Small intestine (tissue), 7 donors: ENCODE results near the gene DCAF17. TPM values are rescaled to one million over a fixed set of nuclear protein-coding genes. Genes with fewer than 3 reads are reported as not detected.

Experiments used
- DNase-seq, 2 donors: peaks; one replicate each; pipeline versions ENCODE4 v3.0.0 to v3.0.0-alpha.2; 2013
- FAIRE-seq: peaks from 2 replicates; lab custom pipeline; 2012; peaks lifted over from hg19 to GRCh38; lab: Jason Lieb, UNC
- H3K27ac ChIP-seq, 3 donors: one replicate each; pipeline ENCODE4 v1.5.1; 2013; ENCODE audit warnings: low read length in 2 of 3, mild to moderate bottlenecking in 2 of 3, control low read depth in 1 of 3, inconsistent platforms in 1 of 3, low read depth in 1 of 3, moderate library complexity in 1 of 3
- H3K27me3 ChIP-seq, 3 donors: one replicate each; pipeline ENCODE4 v1.6.1; 2013; ENCODE audit warnings: low read length in 3 of 3, inconsistent platforms in 1 of 3; ENCODE audit not compliant: control insufficient read depth in 3 of 3, insufficient read depth in 3 of 3
- H3K36me3 ChIP-seq, 3 donors: one replicate each; pipeline ENCODE4 v1.6.1; 2013; ENCODE audit warnings: low read length in 3 of 3, inconsistent platforms in 1 of 3, low read depth in 1 of 3, mild to moderate bottlenecking in 1 of 3, moderate library complexity in 1 of 3; ENCODE audit not compliant: control insufficient read depth in 3 of 3, insufficient read depth in 2 of 3
- H3K4me1 ChIP-seq, 3 donors: one replicate each; pipeline ENCODE4 v1.6.1; 2013; ENCODE audit warnings: low read length in 2 of 3, inconsistent platforms in 1 of 3, low read depth in 1 of 3, mild to moderate bottlenecking in 1 of 3, moderate library complexity in 1 of 3; ENCODE audit not compliant: control insufficient read depth in 3 of 3, insufficient read depth in 2 of 3
- H3K4me3 ChIP-seq, 3 donors: one replicate each; pipeline ENCODE4 v1.5.1; 2013; ENCODE audit warnings: low read length in 3 of 3, control low read depth in 1 of 3, inconsistent platforms in 1 of 3, low read depth in 1 of 3, mild to moderate bottlenecking in 1 of 3, moderate library complexity in 1 of 3
- H3K9me3 ChIP-seq, 2 donors: one replicate each; pipeline ENCODE4 v1.6.1; 2013; ENCODE audit warnings: low read depth in 1 of 2, low read length in 1 of 2; ENCODE audit not compliant: control insufficient read depth in 2 of 2, insufficient read depth in 1 of 2
- WGBS, 3 donors: extraction: QIAGEN DNeasy Blood & Tissue Kit; methylation state at CpG; one replicate each; pipeline ENCODE4 v1.1.7; 2013; 5-methylcytosine and 5-hydroxymethylcytosine counted together
- polyA plus RNA-seq, 4 donors: library from polyadenylated mRNA; stranded (reverse) in 3 of 4; unstranded in 1 of 4; fragments of 200-250 nt in 3 of 4; fragments of 120-200 nt in 1 of 4; gene quantifications; one replicate each; pipeline versions ENCODE4 v1.2.1 to v1.2.3, GENCODE V29; 2013
- donor health status: healthy with polysubstance abuse.
- donor health status: control.
- donor health status: control.
- donor health status: Bipolar disorder and iron deficiency.
- donor health status: healthy.

The DCAF17 gene
- polyA plus RNA-seq, 4 donors = 3.5 to 19.3 (median 5.7) TPM

DNA sequence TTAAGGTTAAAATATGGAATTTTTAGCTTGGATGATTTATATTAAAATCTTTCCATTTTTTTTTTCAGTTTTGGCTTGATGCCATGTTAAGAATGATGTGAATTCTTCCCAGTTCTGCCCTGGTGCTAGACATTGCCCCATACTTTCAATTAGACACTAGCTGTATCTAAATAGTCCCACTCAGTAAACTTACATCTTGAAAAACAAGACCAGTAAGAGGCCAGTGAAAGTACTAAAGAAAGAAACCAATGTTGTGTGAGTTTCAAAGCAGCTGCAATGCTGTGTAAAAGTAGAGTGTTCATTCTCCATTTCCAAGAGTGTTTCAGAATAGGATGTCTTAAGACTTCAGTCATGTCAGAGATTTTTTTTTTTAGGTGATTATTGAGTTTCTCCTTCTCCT, 48.3 kb downstream of the DCAF17 start:
- no peak for FAIRE-seq

DNA sequence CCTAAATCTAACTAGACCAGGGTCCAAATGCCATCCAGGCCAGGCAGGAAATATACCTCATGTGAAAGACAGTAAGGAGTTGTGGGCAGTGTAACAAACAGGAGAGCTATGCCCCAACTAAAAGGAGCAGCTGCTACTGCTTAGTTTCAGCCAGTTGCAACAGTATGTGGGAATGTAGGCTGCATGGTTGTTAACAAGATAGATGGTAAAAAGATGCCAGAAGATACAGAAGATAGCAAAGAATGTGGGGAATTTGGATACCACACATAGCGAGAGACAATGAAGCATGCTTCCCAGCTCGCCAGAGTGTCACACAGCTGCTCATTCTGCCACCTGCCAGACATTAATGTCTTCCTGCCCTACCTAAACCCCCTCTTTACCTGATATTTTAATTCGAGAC, 48.9 kb downstream of the DCAF17 start:
- no peak for FAIRE-seq
- Histone ChIP-seq H3K36me3 (peaks cover 0 to 2% (median 0%) of the 10 kb centered on the region in 3 donors), H3K27me3 (no peaks in the 10 kb centered on the region), H3K4me3 (no peak overlapping the region), H3K9me3 (no peaks in the 10 kb centered on the region), H3K4me1 (no peaks in the 10 kb centered on the region), H3K27ac (no peak overlapping the region)
- DNase-seq = no peak
- 95 to 96% (median 95%) methylated on average over 3 of the region's 3 CpGs for WGBS, 3 donors

More for the DNA sequence above, 48.3 kb downstream of the DCAF17 start:
- Histone ChIP-seq H3K4me3 (no peak overlapping the region), H3K9me3 (no peaks in the 10 kb centered on the region), H3K36me3 (peaks cover 0 to 3% (median 2%) of the 10 kb centered on the region in 3 donors), H3K4me1 (no peaks in the 10 kb centered on the region), H3K27me3 (no peaks in the 10 kb centered on the region), H3K27ac (no peak overlapping the region)
- no peak for DNase-seq

DNA sequence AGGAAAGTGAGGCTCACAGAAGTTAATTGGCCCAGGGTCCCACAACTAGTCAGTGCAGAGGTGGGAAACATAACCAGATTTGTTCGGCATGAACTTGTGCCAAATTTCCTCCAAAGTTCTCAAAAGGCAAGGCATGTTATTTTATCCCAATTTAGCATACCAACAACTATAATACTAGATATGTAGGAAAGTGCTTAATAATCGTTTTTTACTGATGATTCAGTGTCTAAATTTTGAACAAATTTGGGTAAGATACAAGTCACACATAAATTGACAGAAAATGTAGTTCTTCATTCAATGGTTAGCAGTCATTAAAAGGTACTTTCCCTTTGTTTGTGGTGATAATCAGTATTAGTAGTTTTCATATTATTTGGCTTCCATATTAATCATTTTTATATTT, 49.8 kb downstream of the DCAF17 start:
- 81 to 83% (median 82%) methylated on average over 2 of the region's 2 CpGs for WGBS, 3 donors
- peaks cover 0 to 2% (median 0%) of the 10 kb centered on the region in 3 donors for H3K36me3 ChIP-seq
- H3K27ac ChIP-seq = no peak overlapping the region
- no peak for DNase-seq
- H3K4me3 ChIP-seq = no peak overlapping the region
- H3K4me1 ChIP-seq = peaks cover 0 to 3% (median 0%) of the 10 kb centered on the region in 3 donors
- peaks cover 0 to 4% of the 10 kb centered on the region in 2 donors for H3K9me3 ChIP-seq
- no peaks in the 10 kb centered on the region for H3K27me3 ChIP-seq
- no peak for FAIRE-seq

DNA sequence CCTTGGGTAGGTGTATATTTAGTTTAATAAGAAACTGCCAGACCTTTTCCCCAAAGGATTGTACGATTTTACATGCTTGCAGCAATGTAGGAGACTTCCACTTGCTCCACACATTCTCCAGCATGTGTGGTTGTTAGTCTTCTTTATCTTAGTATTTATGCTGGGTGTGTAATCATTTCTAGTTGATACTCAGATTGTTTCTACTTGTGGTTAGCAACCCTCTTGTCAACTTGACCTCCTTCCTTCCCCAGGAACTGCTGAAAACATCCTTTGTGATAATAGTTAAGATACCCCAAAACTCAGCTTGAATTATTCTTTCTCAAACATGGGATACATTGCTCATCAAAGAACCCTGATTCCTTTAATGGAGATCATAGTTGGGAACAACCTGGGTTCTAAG, 51.1 kb downstream of the DCAF17 start:
- H3K27ac ChIP-seq = no peak overlapping the region
- peaks cover 0 to 3% (median 0%) of the 10 kb centered on the region in 3 donors for H3K4me1 ChIP-seq
- H3K36me3 ChIP-seq = peaks cover 0 to 2% (median 0%) of the 10 kb centered on the region in 3 donors
- FAIRE-seq = no peak
- H3K4me3 ChIP-seq = no peak overlapping the region
- H3K27me3 ChIP-seq = no peaks in the 10 kb centered on the region
- peaks cover 0 to 15% of the 10 kb centered on the region in 2 donors for H3K9me3 ChIP-seq
- WGBS, 3 donors = 29 to 55% (median 48%) methylated on average over 1 of the region's 1 CpG
- DNase-seq = peak in 1 of 2 donors; percentile 55

DNA sequence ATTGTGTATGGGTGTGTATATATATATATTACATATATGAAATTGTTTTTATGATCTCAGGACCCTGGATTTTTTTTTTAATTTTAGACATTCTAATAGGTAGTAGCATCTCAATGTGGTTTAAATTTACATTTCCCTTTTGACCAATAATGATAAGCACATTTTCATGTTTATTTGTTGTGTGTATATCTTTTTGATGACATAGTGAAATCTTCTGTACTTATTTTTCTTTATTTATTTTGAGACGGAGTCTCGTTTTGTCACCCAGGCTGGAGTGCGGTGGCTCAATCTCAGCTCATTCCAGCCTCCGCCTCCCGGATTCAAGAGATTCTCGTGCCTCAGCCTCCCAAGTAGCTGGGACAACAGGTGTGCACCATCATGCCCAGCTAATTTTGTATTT, 53.2 kb downstream of the DCAF17 start:
- Histone ChIP-seq H3K4me1 (peaks cover 0 to 6% (median 3%) of the 10 kb centered on the region in 3 donors), H3K27ac (no peak overlapping the region), H3K4me3 (no peak overlapping the region), H3K9me3 (peaks cover 0 to 15% of the 10 kb centered on the region in 2 donors), H3K27me3 (no peaks in the 10 kb centered on the region), H3K36me3 (peaks cover 0 to 2% (median 0%) of the 10 kb centered on the region in 3 donors)
- WGBS, 3 donors = 94 to 97% (median 95%) methylated on average over 6 of the region's 6 CpGs
- DNase-seq (no peak), FAIRE-seq (no peak)

DNA sequence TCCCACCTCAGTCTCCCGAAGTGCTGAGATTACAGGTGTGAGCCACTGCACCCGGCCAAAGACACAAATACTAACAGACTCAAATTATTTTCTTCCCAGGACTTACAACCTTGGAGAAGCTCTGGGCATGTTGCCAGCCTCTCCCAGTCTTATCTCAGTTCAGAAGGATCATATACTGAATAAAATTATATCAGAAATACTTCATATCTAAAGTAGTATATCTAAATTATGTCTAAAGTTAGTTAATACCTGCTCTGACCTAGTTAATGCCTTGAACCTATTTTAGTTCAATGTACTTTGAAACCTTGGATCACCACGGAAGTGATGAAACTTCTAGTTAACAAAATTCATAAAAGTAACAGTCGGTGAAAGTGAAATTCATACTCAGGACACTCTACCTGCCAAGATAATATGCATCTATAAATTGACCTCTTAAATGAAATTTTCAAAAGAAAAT, 53.8 kb downstream of the DCAF17 start:
- Histone ChIP-seq H3K9me3 (peaks cover 0 to 15% of the 10 kb centered on the region in 2 donors), H3K27ac (peak overlapping the region in 1 of 3 donors; percentile 24), H3K4me1 (peaks cover 0 to 6% (median 3%) of the 10 kb centered on the region in 3 donors), H3K36me3 (peaks cover 0 to 1% (median 0%) of the 10 kb centered on the region in 3 donors), H3K4me3 (no peak overlapping the region), H3K27me3 (no peaks in the 10 kb centered on the region)
- DNase-seq = peak; percentile 71 to 97
- 19 to 66% (median 44%) methylated on average over 4 of the region's 4 CpGs for WGBS, 3 donors
- peak; percentile 94 for FAIRE-seq

DNA sequence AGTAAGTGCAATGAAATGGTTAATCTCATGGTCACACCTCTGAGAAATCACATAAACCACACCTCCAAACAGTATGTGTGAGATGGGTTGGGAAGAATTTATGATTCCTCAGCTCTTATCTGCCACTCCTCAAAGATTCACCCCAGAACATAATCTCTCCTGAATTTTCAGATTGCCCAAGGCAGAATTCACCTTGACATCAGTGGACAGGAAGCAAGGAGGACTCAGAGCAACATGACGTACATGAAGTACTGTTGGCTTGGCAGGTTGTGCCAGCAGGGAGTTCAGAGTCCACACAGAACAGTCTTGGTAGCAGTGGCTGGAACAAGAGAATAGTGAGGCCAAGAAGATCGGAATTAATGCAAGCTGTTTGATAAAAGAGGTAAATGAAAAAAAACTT, 56.6 kb downstream of the DCAF17 start:
- DNase-seq (peak in 1 of 2 donors; percentile 99), FAIRE-seq (no peak)
- Histone ChIP-seq H3K4me1 (peaks cover 0 to 7% (median 3%) of the 10 kb centered on the region in 3 donors), H3K9me3 (peaks cover 0 to 15% of the 10 kb centered on the region in 2 donors), H3K27ac (peak overlapping the region in 2 of 3 donors; percentile 42 to 71), H3K36me3 (no peaks in the 10 kb centered on the region), H3K27me3 (no peaks in the 10 kb centered on the region), H3K4me3 (no peak overlapping the region)
- WGBS, 3 donors = 20 to 67% (median 28%) methylated on average over 2 of the region's 2 CpGs

DNA sequence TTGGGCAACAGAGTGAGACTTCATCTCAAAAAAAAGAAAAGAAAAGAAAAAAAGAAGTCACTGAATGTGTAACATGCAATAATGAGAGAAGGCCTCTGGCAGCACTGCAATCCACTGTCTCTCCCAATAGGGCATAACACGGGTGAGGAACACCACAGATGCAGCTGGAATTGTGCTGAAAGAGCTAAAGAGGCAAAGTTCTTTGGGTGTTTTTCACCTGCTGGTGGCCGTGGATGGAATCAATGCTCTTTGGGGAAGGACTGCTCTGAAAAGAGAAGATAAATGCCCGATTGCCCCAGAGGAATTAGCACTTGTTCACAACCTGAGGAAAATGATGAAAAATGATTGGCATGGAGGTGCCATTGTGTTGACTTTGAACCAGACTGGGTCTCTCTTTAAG, 57.3 kb downstream of the DCAF17 start:
- 84 to 92% (median 91%) methylated on average over 3 of the region's 3 CpGs for WGBS, 3 donors
- no peak for FAIRE-seq
- H3K27ac ChIP-seq = peak overlapping the region in 1 of 3 donors; percentile 68

DNA sequence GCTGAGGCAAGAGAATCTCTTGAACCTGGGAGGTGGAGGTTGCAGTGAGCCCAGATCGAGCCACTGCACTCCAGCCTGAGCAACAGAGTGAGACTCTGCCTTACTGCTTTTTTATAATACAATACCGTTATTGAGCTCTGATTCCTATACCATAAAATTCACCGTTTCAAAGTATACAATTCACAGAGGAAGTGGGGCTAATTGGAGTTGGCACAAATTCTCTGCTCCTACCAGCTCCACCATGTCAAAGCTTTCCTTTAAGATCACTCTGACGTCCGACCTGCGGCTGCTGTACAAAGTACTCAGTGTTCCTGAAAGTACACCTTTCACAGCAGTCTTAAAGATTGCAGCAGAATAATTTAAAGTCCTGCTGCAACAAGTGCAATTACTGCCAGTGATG, 58.6 kb downstream of the DCAF17 start:
- no peaks in the 10 kb centered on the region for H3K36me3 ChIP-seq
- DNase-seq (peak in 1 of 2 donors; percentile 95), FAIRE-seq (no peak)
- peak overlapping the region in 2 of 3 donors; percentile 45 to 65 for H3K27ac ChIP-seq
- H3K27me3 ChIP-seq = no peaks in the 10 kb centered on the region
- H3K4me1 ChIP-seq = peaks cover 0 to 7% (median 3%) of the 10 kb centered on the region in 3 donors
- peaks cover 0 to 18% of the 10 kb centered on the region in 2 donors for H3K9me3 ChIP-seq
- 22 to 59% (median 34%) methylated on average over 6 of the region's 6 CpGs for WGBS, 3 donors
- no peak overlapping the region for H3K4me3 ChIP-seq

More for the DNA sequence above, 57.3 kb downstream of the DCAF17 start:
- DNase-seq = no peak
- H3K36me3 ChIP-seq = no peaks in the 10 kb centered on the region
- no peaks in the 10 kb centered on the region for H3K27me3 ChIP-seq
- H3K9me3 ChIP-seq = peaks cover 0 to 15% of the 10 kb centered on the region in 2 donors
- no peak overlapping the region for H3K4me3 ChIP-seq
- peaks cover 0 to 7% (median 3%) of the 10 kb centered on the region in 3 donors for H3K4me1 ChIP-seq
